Embryonic facial prominence (tissue), 1 donor: ENCODE results near the gene TIMM22.
A peak's percentile ranks its signal among the peaks of the same experiment; 100 is the strongest.
"Not testable (repeated sequence)": the region's sequence is repeated elsewhere in the genome, so short reads cannot be mapped to it uniquely, and the experiment has no call there.

Experiments
- DNase-seq: peaks from one replicate; pipeline ENCODE4 v3.0.0-alpha.2; 2016; ENCODE audit errors: extremely low spot score

TIMM22 gene

GRCh38 chr17:996554-997344 is at the start of gene TIMM22:
TIMM22 (plus strand) TSS chr17:997129; CDS start chr17:997143, 14 bp downstream.
- DNase-seq: peak; percentile 92

- no peak for DNase-seq
Measured at GRCh38 chr17:948284-948852, 48.6 kb upstream of the TIMM22 start.

GRCh38 chr17:949623-950303 is 47.2 kb upstream of the TIMM22 start:
- no peak for DNase-seq

- DNase-seq: no peak
Measured at GRCh38 chr17:951325-952132, 45.4 kb upstream of the TIMM22 start.

- not testable (repeated sequence) for DNase-seq
Measured at GRCh38 chr17:952592-952991, 44.3 kb upstream of the TIMM22 start.

- no peak for DNase-seq
Measured at GRCh38 chr17:953767-954166, 43.2 kb upstream of the TIMM22 start.

- no peak for DNase-seq
Measured at GRCh38 chr17:954431-955164, 42.3 kb upstream of the TIMM22 start.

- no peak for DNase-seq
Measured at GRCh38 chr17:956905-957304, 40.0 kb upstream of the TIMM22 start.

GRCh38 chr17:957856-958421 is 39.0 kb upstream of the TIMM22 start:
- DNase-seq: no peak

- DNase-seq: no peak
Measured at GRCh38 chr17:958712-959451, 38.0 kb upstream of the TIMM22 start.

GRCh38 chr17:962166-962565 is 34.8 kb upstream of the TIMM22 start:
- DNase-seq: no peak

GRCh38 chr17:962670-963069 is 34.3 kb upstream of the TIMM22 start:
- no peak for DNase-seq

- DNase-seq: no peak
Measured at GRCh38 chr17:964876-965275, 32.1 kb upstream of the TIMM22 start.

- no peak for DNase-seq
Measured at GRCh38 chr17:965311-965989, 31.5 kb upstream of the TIMM22 start.

GRCh38 chr17:967122-967521 is 29.8 kb upstream of the TIMM22 start:
- DNase-seq: no peak

GRCh38 chr17:968812-969730 is 27.9 kb upstream of the TIMM22 start:
- no peak for DNase-seq

- no peak for DNase-seq
Measured at GRCh38 chr17:969811-970355, 27.0 kb upstream of the TIMM22 start.

- no peak for DNase-seq
Measured at GRCh38 chr17:970364-970763, 26.6 kb upstream of the TIMM22 start.
